ENCODE data around the gene GNG2.

Gene GNG2

DNA sequence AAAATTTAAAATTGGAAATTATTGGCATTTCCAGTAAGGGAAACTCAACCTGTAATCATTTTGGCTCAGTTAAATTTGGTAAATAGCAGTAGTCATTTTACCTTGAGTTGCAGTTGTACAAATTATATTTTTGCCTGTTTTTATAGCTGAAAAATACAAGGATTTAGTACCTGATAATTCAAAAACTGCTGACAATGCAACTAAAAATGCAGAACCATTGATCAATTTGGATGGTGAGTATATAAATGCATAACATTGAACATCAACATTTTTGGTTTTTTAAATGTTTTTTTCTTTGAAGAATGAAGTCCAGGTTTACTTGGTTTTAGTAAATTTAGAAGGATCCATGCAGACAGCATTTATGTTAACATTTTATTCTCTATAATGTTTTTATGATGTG lies 137.9 kb downstream of the GNG2 start:
- no peak for DNase-seq (ENCODE audit: low spot score)

DNA sequence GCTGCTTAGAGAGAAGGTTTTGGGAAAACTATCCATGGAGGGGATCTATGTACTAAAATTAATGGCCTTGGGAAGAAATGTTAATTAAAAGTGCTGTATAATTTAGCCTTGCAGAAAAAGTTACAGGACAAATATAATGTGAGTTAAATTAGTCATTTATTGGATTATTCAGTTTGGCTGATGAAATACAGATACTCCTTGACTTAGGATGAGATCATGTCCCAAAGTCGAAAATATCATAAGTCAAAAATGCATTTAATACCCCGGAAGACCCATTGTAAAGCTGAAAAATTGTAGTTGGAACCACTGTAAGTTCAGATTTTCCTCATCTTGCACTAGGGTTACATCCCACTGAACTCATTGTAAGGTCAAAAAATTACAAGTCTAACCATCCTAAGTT lies 138.7 kb downstream of the GNG2 start:
- no peak for DNase-seq (ENCODE audit: low spot score)

DNA sequence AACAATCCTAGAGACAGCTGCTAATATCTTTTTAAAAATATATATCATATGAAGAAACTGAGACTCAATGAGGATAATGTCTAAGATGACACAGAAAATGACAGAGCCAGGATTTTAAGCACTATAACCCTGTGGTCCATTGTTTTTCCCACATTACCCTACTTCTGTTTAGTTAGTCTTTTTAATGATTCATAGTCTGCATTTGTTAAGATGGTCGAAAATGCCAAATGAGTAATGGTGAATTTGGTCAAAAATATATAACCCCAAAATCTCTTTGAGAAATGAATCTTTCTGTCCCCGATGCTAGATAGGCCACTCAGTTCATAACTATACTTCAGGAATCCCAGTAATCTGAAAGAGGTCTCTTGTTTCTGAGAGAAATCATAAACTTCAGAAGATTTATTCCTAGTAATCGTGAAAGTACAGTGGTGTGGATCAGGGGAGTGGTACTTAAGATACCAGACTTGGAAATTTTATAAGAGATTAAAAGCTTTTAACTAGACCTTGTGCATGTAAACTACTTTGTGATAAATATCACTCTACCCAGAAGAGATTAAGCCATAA lies 139.7 kb downstream of the GNG2 start:
- no peak for DNase-seq (ENCODE audit: low spot score)

DNA sequence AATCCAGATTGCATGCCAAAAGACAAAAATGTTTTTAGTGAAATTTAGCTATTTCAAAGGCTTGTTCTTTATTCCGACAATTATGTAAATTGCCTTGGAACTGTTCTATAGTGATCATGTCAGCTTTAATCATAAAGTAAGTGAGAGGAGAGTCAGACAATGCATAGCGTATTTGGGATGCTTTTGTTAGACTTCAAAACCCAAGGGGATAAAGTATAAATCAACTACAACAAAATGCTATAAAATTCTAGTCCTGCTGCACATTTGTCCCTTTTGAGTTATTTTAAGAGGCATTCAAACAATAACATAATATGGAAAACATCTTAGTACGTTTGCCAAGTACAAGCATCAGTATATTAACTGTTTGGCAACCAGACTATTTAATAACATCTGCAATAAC lies 140.3 kb downstream of the GNG2 start:
- DNase-seq (ENCODE audit: low spot score): no peak

DNA sequence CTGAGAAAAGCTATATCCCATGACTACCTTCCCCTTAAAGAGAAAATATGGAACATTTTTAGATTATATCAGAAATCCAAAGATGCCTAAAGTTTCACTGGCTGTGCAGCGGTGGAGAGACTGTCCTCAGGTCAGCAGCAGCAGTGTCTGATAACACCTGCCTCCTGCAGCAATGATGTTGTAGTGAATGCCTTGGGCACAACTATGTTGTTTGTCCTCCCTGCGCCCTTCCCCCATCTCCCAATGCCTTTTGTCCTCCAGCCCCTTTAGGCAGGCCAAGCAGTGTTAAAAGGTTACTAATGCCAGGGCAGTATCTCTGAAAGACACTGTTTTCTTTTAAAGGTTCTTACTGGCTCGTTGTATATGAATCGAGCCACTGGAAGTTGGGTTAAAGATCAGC lies 142.1 kb downstream of the GNG2 start:
- no peak for DNase-seq (ENCODE audit: low spot score)

DNA sequence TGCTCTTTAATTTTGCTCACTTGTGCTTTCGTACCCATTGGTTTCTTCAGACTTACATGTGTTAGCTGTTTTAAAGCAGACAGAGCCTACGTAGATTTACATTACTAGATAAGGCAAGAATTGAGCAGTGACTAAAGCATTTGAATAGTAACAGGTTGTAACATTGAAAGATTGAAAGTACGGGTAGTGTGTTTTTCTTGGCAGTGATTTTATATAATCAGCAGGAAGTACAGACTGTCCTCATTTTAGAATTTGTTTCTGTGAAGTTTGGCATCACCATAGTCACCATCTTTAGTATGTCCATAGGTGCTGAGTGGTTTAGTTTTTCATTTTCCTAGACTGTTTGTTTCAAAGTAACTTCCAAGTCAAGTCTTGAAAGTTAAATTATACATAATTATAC lies 142.9 kb downstream of the GNG2 start:
- DNase-seq (ENCODE audit: low spot score): no peak

DNA sequence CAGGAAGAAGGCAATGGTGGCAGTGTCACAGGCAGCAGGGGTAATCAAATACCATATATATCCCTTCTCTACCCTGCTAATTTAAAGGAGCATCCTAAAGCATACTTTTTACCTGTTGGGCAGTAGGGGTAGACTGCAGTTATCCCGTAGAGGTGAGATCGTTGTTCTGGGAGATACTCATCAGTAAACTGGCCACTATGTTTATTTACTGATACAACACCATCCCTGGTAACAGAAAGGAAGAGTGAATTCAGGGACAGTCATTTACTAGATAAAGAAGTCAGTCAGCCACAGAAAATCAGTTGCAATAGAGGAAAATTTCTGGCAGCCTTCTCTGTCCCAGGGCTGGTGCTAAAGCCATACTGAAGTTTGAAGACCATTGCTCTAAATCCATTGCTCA lies 145.2 kb downstream of the GNG2 start:
- DNase-seq (ENCODE audit: low spot score): no peak

DNA sequence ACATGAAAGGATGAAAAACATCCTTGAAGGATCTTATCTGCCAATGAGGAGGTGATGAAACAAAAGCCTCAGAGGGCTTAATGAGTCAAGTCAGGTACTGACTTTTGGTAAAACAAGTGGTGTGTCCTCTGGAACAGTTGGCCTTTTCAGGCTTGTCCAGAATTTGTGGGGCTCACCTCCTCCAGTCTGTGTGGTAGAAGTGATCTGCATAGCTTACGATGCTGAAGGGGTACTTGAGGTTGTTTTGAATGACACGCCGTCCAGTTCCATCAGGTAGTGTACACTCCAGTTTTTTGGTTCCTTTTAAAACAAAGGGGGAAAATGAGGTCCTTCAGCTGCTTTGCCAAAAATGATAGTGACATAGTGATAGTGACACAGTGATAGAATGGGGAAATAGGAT lies 145.9 kb downstream of the GNG2 start:
- DNase-seq (ENCODE audit: low spot score): no peak

DNA sequence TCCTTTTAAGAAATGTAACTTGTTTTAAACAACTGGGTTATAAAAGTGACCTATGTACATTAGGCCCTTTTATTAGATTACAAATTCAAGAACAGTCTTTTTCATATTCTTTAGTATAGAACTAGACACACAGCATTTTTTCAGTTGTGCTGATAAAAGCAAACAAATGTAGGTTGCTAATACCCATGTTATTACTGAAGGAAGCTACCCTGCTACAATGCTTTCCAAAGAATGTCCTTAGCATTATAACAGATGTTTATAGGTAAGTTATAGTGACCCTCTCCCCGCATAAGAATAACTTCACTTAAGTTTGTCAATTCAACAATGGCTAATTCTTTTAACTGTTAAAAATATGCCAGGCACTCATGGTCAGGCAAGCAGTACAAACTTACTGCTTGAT lies 146.8 kb downstream of the GNG2 start:
- no peak for DNase-seq (ENCODE audit: low spot score)

DNA sequence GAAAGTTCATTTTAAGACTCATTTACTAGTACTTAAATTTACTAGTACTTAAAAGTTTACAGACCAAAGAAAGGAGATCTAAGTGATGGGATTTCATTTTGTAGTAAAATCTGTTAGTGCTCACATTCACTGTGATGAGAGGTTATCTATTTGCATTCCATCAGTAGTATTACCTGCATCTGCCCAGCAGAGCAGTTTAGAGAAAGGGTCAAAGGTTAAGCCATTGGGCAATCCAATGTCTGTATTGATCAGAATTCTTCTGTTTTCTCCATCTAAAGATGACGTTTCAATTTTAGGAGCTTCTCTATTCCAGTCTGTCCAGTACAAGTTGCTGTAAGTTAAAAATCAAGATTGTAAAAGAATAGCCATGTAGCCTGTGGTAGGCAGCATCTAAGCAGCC lies 147.2 kb downstream of the GNG2 start:
- DNase-seq (ENCODE audit: low spot score): no peak

DNA sequence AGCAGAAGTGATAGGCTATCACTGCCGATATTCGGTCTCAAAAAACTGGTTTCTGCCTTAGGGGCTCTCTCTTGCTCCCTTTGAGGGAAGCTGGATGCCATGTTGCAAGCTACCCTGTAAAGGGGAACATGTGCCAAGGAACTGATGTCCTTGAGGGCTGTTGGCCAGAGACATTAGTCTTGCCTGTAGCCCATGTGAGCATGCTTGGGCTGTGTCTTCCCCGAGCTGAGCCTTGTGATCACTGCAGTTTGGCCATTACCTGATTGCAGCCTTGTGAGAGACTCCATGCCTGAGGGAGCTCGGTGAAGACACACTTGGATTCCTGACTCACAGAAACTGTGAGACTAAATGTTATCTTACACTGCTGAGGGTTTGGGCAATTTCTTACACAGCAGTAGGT lies 147.7 kb downstream of the GNG2 start:
- DNase-seq (ENCODE audit: low spot score): no peak

DNA sequence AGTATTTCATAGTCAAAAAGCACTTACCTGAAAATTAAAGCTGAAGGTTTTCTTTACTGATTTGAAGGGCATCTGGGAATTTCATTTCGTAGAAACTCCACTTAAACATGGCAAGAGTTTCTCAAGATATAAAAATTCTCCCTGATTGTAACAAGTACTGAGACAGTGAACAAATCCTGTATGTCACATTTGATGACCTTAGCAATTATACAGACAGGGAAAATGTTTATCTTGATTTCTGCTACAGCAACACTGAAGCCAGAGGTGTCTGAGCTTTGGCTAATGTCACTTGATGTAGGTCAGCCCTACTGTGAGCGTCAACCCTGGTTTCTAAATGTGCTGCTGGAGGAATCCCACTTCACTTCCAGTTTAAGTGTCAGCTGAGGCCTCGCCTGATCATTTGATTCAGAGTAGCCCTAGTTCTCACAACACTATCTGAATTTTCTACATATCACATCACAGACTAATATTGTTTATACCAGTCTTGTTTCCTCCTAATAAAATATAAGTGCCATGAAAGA lies 149.8 kb downstream of the GNG2 start:
- DNase-seq (ENCODE audit: low spot score): no peak

DNA sequence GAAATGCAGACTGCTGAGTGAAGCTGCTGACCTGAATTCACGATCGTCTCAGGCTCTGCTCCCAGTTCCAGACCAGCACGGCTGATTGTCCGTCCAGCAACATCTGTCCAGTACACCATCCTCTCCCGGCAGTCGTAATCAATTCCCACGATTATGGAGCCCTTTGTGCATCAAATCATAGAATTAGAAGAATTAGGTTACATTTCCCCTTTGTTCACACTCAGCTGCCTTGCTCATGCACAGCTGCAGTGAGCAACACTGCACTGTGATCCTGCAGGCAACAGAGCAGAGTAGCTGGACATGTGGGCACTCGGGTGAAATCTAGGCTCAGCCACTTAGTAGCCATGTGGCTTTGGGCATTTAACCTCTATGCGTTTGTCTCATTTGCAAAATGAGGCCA lies 151.1 kb downstream of the GNG2 start:
- no peak for DNase-seq (ENCODE audit: low spot score)

DNA sequence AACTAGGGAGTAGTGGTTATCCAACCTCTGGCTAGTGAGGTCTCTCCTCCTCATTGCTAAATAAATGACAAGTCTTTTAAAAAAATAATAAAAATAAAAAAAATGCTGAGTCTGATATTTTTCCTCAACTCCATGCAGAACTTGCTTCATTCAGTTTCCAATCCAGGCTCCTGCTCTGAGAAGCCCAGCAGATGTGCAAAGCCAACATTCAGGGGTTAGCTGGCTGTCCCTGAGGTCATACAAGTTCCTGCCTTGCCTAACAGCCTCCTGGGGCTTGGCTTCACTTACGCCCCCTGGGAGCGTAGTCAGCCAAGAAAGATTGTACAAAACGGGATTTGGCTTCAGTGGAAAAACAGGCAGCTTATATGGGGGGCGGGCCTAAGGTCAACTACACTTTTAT lies 152.2 kb downstream of the GNG2 start:
- DNase-seq (ENCODE audit: low spot score): no peak

DNA sequence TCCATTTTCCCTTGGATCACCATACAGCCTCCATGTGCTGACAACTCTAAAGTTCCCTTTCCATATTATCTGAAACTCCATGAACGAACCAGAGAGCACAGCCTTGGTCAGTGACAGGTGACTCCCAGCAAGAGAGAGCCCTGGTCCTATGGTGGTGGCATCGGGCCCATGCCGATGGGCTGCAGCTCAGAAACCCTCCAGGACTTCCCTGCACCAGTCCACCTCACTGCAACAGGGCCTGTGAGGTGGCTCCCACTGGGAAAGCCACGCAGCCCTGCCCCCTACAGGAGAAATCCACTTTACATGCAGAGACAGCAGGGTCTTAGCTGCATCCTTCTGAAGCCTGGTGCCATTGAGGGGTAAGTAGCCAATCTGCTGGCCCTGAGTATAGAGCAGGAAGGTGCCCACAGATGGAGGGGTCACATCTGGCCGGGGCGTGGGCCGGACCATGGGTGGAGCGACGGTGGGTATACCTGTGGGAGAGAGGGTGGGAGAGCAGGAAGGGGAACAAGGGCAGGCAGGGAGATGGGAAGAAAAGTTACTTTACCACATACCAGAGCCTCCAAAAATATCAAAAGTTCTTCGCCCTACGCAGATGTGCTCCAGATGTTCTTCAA lies 153.7 kb downstream of the GNG2 start:
- peak; percentile 17 for DNase-seq (ENCODE audit: low spot score)

DNA sequence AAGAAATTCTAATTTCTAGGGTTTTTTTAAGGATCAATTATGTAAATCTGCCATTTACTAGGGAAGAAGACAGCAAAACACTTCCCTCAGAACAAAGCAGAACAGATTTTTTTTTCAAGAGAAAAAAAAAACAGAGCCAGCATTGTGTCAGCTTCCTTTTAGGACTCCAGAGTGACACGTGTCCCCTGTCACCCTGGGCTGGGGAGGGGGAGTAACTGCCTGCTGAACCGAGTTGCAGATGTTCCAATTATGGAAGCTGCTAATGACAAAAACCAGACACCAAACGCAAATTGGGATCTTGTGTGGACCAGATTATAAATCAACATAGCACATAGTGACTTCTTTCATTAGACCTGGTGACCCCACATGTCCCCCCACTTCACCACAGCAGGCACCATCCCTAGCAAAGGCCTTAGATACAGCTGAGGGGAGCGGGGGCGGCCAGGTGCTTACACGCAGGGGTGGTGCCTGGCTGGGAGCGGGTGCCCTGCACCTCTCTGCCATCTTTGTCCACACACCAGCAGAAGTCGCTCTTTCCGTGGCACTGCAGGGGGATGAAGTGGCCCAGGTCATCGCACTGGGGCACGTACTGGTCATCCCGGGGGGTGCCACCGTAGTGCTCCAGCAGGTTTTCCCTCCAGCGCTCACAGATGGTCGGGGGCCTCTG lies 154.3 kb downstream of the GNG2 start:
- no peak for DNase-seq (ENCODE audit: low spot score)

DNA sequence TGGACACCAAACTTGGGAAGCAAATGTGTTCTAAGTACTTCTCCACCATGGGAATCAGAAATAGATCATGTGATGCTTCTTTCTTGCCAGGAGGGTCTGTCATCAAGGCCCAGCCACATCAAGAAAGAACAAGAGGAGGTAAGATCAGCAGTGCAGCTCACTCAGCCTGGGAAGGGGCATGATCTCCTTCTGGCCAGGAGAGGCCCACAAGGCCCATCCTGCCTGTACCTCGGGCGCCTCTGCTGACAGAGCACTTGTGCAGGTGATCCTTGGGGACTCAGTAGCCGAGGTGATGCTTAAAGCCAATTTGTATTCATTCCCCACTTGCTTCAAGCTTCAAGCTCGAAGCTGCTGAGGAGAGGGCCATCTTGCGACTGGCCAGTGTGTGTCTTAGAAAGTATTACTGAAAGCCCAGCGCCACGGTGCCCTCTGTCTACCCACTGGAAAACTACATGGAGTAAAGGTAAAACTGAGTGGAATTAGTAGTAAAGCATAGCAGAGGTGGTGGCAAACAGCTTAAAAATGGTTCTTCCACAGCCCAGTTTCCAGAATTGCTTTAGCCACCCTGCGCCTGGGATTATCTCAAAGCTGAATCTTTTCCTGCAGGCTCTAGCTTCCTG lies 155.1 kb downstream of the GNG2 start:
- no peak for DNase-seq (ENCODE audit: low spot score)

DNA sequence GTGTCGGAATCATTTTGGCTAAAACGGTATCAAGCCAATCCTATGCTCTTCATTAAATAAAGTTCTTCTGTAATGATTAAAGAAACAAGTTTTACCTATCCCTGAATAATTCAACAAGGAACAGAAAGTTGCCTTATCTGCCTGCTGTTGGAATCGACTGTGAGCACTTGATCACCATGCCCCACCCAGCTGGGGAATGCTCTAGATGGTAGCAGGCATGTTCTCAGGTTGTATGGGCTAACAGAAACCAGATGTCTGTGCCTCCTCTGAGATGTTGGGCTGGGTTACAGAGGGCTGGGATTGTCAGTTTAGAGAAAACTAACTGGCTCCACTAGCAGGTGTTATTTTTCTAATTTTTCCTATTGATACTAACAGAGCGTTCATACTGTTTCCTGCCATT lies 157.8 kb downstream of the GNG2 start:
- no peak for DNase-seq (ENCODE audit: low spot score)

DNA sequence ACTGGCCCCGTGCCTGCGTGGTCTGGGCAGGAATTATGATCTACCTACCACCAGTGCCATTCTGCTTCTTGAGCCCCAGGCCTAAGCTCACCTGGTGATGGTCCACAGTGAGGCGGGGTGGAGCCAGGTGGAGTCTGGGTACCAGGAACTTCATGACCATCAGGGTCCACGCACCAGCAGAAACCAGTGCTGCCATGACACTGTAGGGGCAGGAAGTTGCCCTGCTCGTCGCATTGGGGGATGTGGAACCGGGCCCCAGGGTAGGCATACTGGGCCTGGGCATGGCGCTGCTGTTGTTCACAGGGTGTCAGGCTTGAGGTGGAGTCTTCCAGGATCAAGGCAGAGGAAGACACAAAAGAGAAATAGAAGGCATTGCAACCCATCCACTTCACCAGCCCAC lies 158.6 kb downstream of the GNG2 start:
- DNase-seq (ENCODE audit: low spot score): no peak

Measured in NAMALWA (cell line).